ENCODE results near the gene TTC3. TPM values are rescaled to one million over a fixed set of nuclear protein-coding genes. Genes with fewer than 3 reads are reported as not detected.

The TTC3 gene
- total RNA-seq, 1 experiment from 2014 or later = 77.6 TPM

DNA sequence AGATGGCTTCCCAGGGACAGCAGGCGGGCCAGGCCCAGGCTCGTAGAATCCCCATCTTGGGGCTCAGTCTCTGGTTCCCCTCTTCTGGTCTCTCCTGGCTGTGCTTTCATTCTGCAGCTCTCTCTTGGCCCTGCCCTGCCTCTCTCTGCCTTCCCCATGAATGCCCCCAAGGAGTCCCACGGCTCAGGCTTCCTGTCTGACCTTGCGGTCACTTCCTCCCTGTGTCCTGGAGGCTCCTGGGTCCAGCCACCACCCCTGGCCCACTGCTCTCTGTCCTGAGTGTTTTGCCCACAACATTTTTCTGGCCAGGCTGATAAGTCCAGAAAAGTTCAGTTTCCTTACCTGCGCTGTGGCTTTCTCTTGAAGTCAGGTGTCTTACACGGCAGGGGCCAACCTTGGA lies 29.2 kb upstream of the TTC3 start:
- H3K9me3 ChIP-seq (ENCODE audit: insufficient read depth, low read depth) = no peaks in the 10 kb centered on the region
- H3K27ac ChIP-seq = no peak overlapping the region
- no peaks in the 10 kb centered on the region for H3K27me3 ChIP-seq (ENCODE audit: insufficient read depth, low read depth)
- H3K4me3 ChIP-seq = no peak overlapping the region
- DNase-seq = no peak
- no peaks in the 10 kb centered on the region for H3K36me3 ChIP-seq (ENCODE audit: low read depth)
- TF ChIP-seq, protein P1, sequence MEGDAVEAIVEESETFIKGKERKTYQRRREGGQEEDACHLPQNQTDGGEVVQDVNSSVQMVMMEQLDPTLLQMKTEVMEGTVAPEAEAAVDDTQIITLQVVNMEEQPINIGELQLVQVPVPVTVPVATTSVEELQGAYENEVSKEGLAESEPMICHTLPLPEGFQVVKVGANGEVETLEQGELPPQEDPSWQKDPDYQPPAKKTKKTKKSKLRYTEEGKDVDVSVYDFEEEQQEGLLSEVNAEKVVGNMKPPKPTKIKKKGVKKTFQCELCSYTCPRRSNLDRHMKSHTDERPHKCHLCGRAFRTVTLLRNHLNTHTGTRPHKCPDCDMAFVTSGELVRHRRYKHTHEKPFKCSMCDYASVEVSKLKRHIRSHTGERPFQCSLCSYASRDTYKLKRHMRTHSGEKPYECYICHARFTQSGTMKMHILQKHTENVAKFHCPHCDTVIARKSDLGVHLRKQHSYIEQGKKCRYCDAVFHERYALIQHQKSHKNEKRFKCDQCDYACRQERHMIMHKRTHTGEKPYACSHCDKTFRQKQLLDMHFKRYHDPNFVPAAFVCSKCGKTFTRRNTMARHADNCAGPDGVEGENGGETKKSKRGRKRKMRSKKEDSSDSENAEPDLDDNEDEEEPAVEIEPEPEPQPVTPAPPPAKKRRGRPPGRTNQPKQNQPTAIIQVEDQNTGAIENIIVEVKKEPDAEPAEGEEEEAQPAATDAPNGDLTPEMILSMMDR (conservative IDR thresholded peaks at IDR 0.05) = no peak
- TF ChIP-seq EZH2 (IDR thresholded peaks at IDR 0.05; ENCODE audit: low read depth) = no peak
- no TSS peak for BruUV-seq (replicated peaks)
- H3F3A ChIP-seq (ENCODE audit: insufficient read depth, low read depth) = no peaks in the 10 kb centered on the region
- intact Hi-C loops (cut with micrococcal nuclease; ENCODE audit: unreplicated experiment) = no loop called here
- H3K4me1 ChIP-seq (replicated peaks; ENCODE audit: insufficient read depth) = peaks cover 20% of the 10 kb centered on the region
- no peaks in the 10 kb centered on the region for H3K79me2 ChIP-seq (ENCODE audit: low read depth)
- H2AFZ ChIP-seq = no peak overlapping the region
- ChIA-PET CTCF (no interaction called here), POLR2A (ENCODE audit: unreplicated experiment) (interaction anchor here (0.6 kb wide), 1 partner anchor 636 kb away, joined by 3 read pairs; no protein-coding TSS in a partner anchor)
- no peaks in the 10 kb centered on the region for H4K20me1 ChIP-seq (ENCODE audit: insufficient read depth)
- H3K9me2 ChIP-seq (ENCODE audit: insufficient read depth) = no peaks in the 10 kb centered on the region
- H3K4me2 ChIP-seq = no peak overlapping the region

DNA sequence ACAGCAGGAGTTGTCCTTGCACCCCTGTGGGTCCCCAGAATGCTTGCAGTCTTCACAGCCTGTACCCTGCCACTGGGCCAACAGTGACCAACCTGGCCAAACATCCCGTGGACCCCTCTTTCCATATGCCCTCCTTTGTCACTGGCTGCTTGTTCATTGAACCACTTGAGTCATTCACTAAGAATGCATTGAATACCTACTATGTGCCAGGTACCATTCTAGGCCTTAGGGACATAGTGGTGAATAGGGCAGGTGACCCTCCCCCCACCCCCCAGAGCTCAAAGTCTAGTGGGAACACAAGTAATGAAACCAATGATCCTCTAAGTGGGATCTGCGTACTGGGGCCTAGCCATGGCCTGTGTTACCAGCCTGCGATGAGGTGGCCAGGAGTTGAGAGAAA lies 28.4 kb upstream of the TTC3 start:
- Histone ChIP-seq H3K4me2 (no peak overlapping the region), H3K27me3 (ENCODE audit: insufficient read depth, low read depth) (no peaks in the 10 kb centered on the region), H3F3A (ENCODE audit: insufficient read depth, low read depth) (no peaks in the 10 kb centered on the region), H3K9me3 (ENCODE audit: insufficient read depth, low read depth) (no peaks in the 10 kb centered on the region), H3K27ac (no peak overlapping the region), H3K4me1 (replicated peaks; ENCODE audit: insufficient read depth) (peaks cover 20% of the 10 kb centered on the region), H3K9me2 (ENCODE audit: insufficient read depth) (no peaks in the 10 kb centered on the region), H3K36me3 (ENCODE audit: low read depth) (no peaks in the 10 kb centered on the region), H2AFZ (no peak overlapping the region), H3K79me2 (ENCODE audit: low read depth) (no peaks in the 10 kb centered on the region), H3K4me3 (no peak overlapping the region), H4K20me1 (ENCODE audit: insufficient read depth) (no peaks in the 10 kb centered on the region)
- DNase-seq = no peak
- intact Hi-C loops (cut with micrococcal nuclease; ENCODE audit: unreplicated experiment) = no loop called here
- CTCF ChIA-PET = no interaction called here
- TF ChIP-seq EZH2 (IDR thresholded peaks at IDR 0.05; ENCODE audit: low read depth) = no peak
- TF ChIP-seq, protein P1 (conservative IDR thresholded peaks at IDR 0.05) = no peak
- POLR2A ChIA-PET (ENCODE audit: unreplicated experiment) = no interaction called here
- BruUV-seq (replicated peaks) = no TSS peak

DNA sequence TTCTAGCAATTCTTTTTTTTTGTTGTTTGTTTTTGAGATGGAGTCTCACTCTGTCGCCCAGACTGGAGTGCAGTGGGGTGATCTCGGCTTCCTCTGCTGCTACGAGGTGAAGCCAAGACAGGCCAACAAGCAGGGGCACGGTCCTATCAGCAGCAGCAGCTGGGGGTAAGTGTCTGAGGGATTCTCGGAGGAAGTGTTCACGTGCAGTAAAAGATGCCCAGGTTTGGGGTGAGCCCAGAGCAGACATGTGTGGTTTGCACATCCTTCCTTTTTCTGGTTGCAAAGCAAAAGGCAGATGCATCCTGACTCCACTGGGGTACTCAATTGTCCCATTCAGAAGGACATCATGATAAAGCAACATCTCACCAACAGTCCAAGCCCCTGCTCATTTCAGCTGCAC lies 27.9 kb upstream of the TTC3 start:
- Histone ChIP-seq H3K27me3 (ENCODE audit: insufficient read depth, low read depth) (no peaks in the 10 kb centered on the region), H3K36me3 (ENCODE audit: low read depth) (no peaks in the 10 kb centered on the region), H3K9me2 (ENCODE audit: insufficient read depth) (no peaks in the 10 kb centered on the region), H2AFZ (no peak overlapping the region), H3K4me2 (no peak overlapping the region), H4K20me1 (ENCODE audit: insufficient read depth) (no peaks in the 10 kb centered on the region), H3K79me2 (ENCODE audit: low read depth) (no peaks in the 10 kb centered on the region), H3K9me3 (ENCODE audit: insufficient read depth, low read depth) (no peaks in the 10 kb centered on the region), H3K4me3 (no peak overlapping the region), H3F3A (ENCODE audit: insufficient read depth, low read depth) (no peaks in the 10 kb centered on the region), H3K27ac (no peak overlapping the region), H3K4me1 (replicated peaks; ENCODE audit: insufficient read depth) (peaks cover 20% of the 10 kb centered on the region)
- CTCF ChIA-PET = no interaction called here
- intact Hi-C loops (cut with micrococcal nuclease; ENCODE audit: unreplicated experiment) = no loop called here
- no TSS peak for BruUV-seq (replicated peaks)
- TF ChIP-seq EZH2 (IDR thresholded peaks at IDR 0.05; ENCODE audit: low read depth) = no peak
- TF ChIP-seq, protein P1 (conservative IDR thresholded peaks at IDR 0.05) = no peak
- POLR2A ChIA-PET (ENCODE audit: unreplicated experiment) = no interaction called here
- no peak for DNase-seq

All from PC-9 (cell line).